ENCODE results near the gene IAH1.

The IAH1 gene

GRCh38 chr2:9462313-9462712 is 12.0 kb upstream of the IAH1 start:
- Histone ChIP-seq H3K27me3 (replicated peaks; ENCODE audit: insufficient read depth, low read length) (no peaks in the 10 kb centered on the region), H3K9ac (ENCODE audit: low read length) (no peak overlapping the region), H3K4me3 (ENCODE audit: low read length) (no peak overlapping the region), H3K27ac (ENCODE audit: low read length) (no peak overlapping the region), H3K9me3 (replicated peaks; ENCODE audit: insufficient read depth, low read length) (no peaks in the 10 kb centered on the region), H3K4me2 (ENCODE audit: low read depth, low read length) (no peak overlapping the region), H3F3A (ENCODE audit: insufficient read depth, low read length) (no peaks in the 10 kb centered on the region), H3K4me1 (ENCODE audit: low read length) (no peaks in the 10 kb centered on the region), H3K9me2 (replicated peaks; ENCODE audit: insufficient read depth, low read length) (no peaks in the 10 kb centered on the region), H3K79me2 (ENCODE audit: low read length) (no peaks in the 10 kb centered on the region), H3K36me3 (replicated peaks; ENCODE audit: insufficient read depth, low read length) (no peaks in the 10 kb centered on the region; the same call in 1 of the 2 replicates), H4K20me1 (ENCODE audit: insufficient read depth, low read length) (no peaks in the 10 kb centered on the region), H2AFZ (ENCODE audit: low read length) (no peak overlapping the region)
- TF ChIP-seq, protein P1, sequence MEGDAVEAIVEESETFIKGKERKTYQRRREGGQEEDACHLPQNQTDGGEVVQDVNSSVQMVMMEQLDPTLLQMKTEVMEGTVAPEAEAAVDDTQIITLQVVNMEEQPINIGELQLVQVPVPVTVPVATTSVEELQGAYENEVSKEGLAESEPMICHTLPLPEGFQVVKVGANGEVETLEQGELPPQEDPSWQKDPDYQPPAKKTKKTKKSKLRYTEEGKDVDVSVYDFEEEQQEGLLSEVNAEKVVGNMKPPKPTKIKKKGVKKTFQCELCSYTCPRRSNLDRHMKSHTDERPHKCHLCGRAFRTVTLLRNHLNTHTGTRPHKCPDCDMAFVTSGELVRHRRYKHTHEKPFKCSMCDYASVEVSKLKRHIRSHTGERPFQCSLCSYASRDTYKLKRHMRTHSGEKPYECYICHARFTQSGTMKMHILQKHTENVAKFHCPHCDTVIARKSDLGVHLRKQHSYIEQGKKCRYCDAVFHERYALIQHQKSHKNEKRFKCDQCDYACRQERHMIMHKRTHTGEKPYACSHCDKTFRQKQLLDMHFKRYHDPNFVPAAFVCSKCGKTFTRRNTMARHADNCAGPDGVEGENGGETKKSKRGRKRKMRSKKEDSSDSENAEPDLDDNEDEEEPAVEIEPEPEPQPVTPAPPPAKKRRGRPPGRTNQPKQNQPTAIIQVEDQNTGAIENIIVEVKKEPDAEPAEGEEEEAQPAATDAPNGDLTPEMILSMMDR (IDR thresholded peaks at IDR 0.05; ENCODE audit: low read length), result no peak
- no peak for DNase-seq

- Histone ChIP-seq H3K9me2 (replicated peaks; ENCODE audit: insufficient read depth, low read length) (no peaks in the 10 kb centered on the region), H2AFZ (ENCODE audit: low read length) (no peak overlapping the region), H3K4me3 (ENCODE audit: low read length) (no peak overlapping the region), H3K9ac (ENCODE audit: low read length) (no peak overlapping the region), H3K27me3 (replicated peaks; ENCODE audit: insufficient read depth, low read length) (no peaks in the 10 kb centered on the region), H3K36me3 (replicated peaks; ENCODE audit: insufficient read depth, low read length) (no peaks in the 10 kb centered on the region; the same call in 1 of the 2 replicates), H3K27ac (ENCODE audit: low read length) (no peak overlapping the region), H3K4me1 (ENCODE audit: low read length) (no peaks in the 10 kb centered on the region), H3K79me2 (ENCODE audit: low read length) (no peaks in the 10 kb centered on the region), H3K9me3 (replicated peaks; ENCODE audit: insufficient read depth, low read length) (no peaks in the 10 kb centered on the region), H4K20me1 (ENCODE audit: insufficient read depth, low read length) (no peaks in the 10 kb centered on the region), H3K4me2 (ENCODE audit: low read depth, low read length) (no peak overlapping the region), H3F3A (ENCODE audit: insufficient read depth, low read length) (no peaks in the 10 kb centered on the region)
- TF ChIP-seq, protein P1 (IDR thresholded peaks at IDR 0.05; ENCODE audit: low read length), result no peak
- no peak for TF ChIP-seq EZH2phosphoT487 (IDR thresholded peaks at IDR 0.05; ENCODE audit: low read length)
- no peak for TF ChIP-seq EZH2 (optimal IDR thresholded peaks at IDR 0.05; ENCODE audit: low read depth, low read length)
- DNase-seq, result no peak
Measured at GRCh38 chr2:9462886-9463697, 11.3 kb upstream of the IAH1 start.

- Histone ChIP-seq H3K9ac (ENCODE audit: low read length) (no peak overlapping the region), H3K36me3 (replicated peaks; ENCODE audit: insufficient read depth, low read length) (no peaks in the 10 kb centered on the region; the same call in 1 of the 2 replicates), H4K20me1 (ENCODE audit: insufficient read depth, low read length) (no peaks in the 10 kb centered on the region), H3K9me3 (replicated peaks; ENCODE audit: insufficient read depth, low read length) (no peaks in the 10 kb centered on the region), H3F3A (ENCODE audit: insufficient read depth, low read length) (no peaks in the 10 kb centered on the region), H3K9me2 (replicated peaks; ENCODE audit: insufficient read depth, low read length) (no peaks in the 10 kb centered on the region), H3K79me2 (ENCODE audit: low read length) (no peaks in the 10 kb centered on the region), H3K27me3 (replicated peaks; ENCODE audit: insufficient read depth, low read length) (no peaks in the 10 kb centered on the region), H3K27ac (ENCODE audit: low read length) (no peak overlapping the region), H3K4me3 (ENCODE audit: low read length) (no peak overlapping the region), H3K4me1 (ENCODE audit: low read length) (no peaks in the 10 kb centered on the region), H2AFZ (ENCODE audit: low read length) (no peak overlapping the region), H3K4me2 (ENCODE audit: low read depth, low read length) (no peak overlapping the region)
- no peak for DNase-seq
- TF ChIP-seq EZH2phosphoT487 (IDR thresholded peaks at IDR 0.05; ENCODE audit: low read length) (no peak), EZH2 (optimal IDR thresholded peaks at IDR 0.05; ENCODE audit: low read depth, low read length) (no peak)
- TF ChIP-seq, protein P1 (IDR thresholded peaks at IDR 0.05; ENCODE audit: low read length), result no peak
Measured at GRCh38 chr2:9463698-9464034, 10.7 kb upstream of the IAH1 start.

Data from MM.1S (cell line).